ENCODE results near the gene HMCN2.
"Not testable (repeated sequence)": the region's sequence is repeated elsewhere in the genome, so short reads cannot be mapped to it uniquely, and the experiment has no call there.

DNA sequence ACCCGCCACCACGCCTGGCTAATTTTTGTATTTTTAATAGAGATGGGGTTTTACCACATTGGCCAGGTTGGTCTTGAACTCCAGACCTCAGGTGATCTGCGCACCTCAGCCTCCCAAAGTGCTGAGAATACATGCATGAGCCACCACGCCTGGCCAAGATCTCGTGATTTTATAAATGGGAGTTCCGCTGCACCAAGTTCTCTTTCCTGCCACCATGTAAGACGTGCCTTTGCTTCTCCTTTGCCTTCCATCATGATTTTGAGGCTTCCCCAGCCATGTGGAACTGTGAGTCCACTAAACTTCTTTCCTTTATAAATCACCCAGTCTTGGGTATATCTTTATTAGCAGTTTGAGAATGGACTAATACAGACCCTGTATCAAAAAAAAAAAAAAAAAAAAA, 7.4 kb upstream of the HMCN2 start:
- not testable (repeated sequence) for TF ChIP-seq CTCF (IDR thresholded peaks at IDR 0.05; ENCODE audit: low read depth, low read length, missing input control); REST (IDR thresholded peaks at IDR 0.05); JUND (IDR thresholded peaks at IDR 0.05)
- TF ChIP-seq, protein P1, sequence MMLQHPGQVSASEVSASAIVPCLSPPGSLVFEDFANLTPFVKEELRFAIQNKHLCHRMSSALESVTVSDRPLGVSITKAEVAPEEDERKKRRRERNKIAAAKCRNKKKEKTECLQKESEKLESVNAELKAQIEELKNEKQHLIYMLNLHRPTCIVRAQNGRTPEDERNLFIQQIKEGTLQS (IDR thresholded peaks at IDR 0.05), result not testable (repeated sequence)
- TF ChIP-seq, protein P2, sequence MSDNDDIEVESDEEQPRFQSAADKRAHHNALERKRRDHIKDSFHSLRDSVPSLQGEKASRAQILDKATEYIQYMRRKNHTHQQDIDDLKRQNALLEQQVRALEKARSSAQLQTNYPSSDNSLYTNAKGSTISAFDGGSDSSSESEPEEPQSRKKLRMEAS (IDR thresholded peaks at IDR 0.05), result not testable (repeated sequence)

Data from liver (tissue), 3 donors.